NCI-H1930 (cell line): ENCODE results near the gene PGAP6.
"Not testable (repeated sequence)": the region's sequence is repeated elsewhere in the genome, so short reads cannot be mapped to it uniquely, and the experiment has no call there.

Experiments used
- DNase-seq, 2 experiments: peaks; one replicate each; lab custom pipeline; 2025; lab: John Stamatoyannopoulos, UW

PGAP6 gene

GRCh38 chr16:351804-352520 lies 29.8 kb downstream of the PGAP6 start:
- no peak for DNase-seq

- DNase-seq: no peak
Observed at GRCh38 chr16:350203-350602, 31.6 kb downstream of the PGAP6 start.

GRCh38 chr16:349211-349610 lies 32.6 kb downstream of the PGAP6 start:
- no peak for DNase-seq

DNA sequence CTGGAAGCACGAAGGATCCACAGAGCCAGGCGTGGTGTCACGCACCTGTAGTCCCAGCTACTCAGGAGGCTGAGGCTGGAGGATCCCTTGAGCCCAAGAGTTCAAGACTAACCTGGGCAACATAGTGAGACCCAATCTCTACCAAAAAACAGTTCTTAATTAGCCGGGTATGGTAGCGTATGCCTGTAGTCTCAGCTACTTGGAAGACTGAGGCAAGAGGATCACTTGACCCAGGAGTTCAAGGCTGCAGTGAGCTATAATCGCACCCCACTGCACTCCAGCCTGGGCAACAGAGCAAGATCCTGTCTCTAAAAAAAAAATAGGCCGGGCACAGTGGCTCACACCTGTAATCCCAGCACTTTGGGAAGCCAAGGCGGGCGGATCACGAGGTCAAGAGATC lies 33.3 kb downstream of the PGAP6 start:
- DNase-seq: not testable (repeated sequence)

GRCh38 chr16:347203-347602 lies 34.6 kb downstream of the PGAP6 start:
- no peak for DNase-seq

- DNase-seq: no peak
Observed at GRCh38 chr16:346587-346986, 35.2 kb downstream of the PGAP6 start.

DNA sequence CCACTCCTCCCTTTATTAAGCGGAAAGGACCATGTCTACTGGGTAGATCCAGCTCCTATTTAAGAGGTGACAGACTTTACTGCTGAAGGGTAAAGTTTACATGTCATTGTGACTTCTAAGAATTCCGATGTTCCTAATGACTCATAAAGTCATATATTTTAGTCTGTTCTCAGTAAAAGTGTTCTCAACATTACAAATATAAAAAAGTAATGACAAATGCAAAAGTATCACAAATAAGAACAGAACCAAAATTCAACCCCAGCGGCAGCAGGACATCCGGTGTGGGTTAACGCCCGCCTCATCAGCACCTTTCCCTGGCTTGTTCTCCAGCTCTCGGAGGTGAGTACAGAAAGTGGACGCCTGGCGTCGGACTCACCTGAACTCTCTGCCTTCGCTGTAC lies 36.0 kb downstream of the PGAP6 start:
- no peak for DNase-seq

DNA sequence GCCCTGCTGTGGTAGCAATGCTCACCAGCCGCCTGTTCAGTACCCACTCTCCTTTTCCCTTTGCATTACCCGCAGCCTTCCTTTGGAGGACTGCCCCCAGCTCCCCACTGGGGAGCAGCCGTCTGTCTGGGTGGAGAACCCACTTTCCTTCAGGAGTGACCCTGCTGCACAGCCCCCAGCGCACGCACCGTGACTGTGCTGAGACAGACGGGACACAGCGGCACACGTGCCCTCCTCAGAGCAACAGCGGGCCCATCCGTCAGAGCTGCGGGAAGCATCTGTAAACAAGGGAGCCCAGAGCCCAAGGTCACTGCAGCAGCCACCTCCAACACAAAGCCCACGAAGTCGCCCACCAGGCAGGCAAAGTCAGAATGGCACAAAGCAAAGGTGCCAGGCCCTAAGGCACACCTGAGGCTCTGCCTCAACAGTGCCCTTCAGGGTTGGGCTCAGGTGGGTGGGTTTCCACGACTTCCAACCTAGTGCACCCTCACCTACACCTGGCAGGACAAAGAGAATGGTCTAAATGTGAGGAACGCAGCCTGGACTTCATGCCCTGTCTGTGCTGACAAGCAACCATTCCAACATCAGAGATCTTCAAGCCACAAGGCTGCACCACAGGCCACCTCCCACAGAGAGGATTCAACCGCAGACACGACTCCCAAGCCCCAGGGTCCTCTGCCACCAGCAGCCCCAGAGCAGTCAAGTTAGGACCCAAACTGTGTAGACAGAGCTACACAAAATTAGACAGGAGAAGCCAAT lies 39.1 kb downstream of the PGAP6 start:
- DNase-seq: no peak

DNA sequence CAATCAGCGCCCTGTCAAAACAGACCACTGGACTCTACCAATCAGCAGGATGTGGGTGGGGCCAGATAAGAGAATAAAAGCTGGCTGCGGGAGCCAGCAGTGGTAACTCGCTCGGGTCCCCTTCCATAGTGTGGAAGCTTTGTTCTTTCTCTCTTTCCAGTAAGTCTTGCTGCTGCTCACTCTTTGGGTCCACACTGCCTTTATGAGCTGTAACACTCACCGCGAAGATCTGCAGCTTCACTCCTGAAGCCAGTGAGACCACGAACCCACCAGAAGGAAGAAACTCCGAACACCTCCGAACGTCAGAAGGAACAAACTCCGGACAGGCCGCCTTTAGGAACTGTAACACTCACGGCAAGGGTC lies 39.8 kb downstream of the PGAP6 start:
- DNase-seq: not testable (repeated sequence)

- DNase-seq: not testable (repeated sequence)
Observed at GRCh38 chr16:341095-341973, 40.4 kb downstream of the PGAP6 start.

GRCh38 chr16:340370-341091 lies 41.2 kb downstream of the PGAP6 start:
- no peak for DNase-seq

DNA sequence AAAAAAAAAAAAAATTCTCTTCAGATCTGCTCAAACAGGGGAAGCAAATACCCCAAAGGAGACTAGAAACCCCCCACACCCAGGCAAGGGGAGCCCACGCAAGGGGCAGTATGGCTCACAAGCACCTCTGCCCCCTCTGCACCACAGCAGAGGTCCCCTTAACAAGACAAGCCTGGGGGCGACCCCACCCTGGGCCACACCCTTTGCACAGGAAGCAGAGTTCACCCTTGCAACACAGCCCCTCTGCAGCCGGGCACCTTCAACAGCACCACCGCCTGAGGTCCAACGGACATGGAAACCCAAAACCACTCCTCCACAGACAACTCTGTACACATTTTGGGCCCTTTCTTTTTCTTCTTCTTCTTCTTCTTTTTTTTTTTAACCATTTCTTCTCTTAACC lies 42.1 kb downstream of the PGAP6 start:
- DNase-seq: no peak

DNA sequence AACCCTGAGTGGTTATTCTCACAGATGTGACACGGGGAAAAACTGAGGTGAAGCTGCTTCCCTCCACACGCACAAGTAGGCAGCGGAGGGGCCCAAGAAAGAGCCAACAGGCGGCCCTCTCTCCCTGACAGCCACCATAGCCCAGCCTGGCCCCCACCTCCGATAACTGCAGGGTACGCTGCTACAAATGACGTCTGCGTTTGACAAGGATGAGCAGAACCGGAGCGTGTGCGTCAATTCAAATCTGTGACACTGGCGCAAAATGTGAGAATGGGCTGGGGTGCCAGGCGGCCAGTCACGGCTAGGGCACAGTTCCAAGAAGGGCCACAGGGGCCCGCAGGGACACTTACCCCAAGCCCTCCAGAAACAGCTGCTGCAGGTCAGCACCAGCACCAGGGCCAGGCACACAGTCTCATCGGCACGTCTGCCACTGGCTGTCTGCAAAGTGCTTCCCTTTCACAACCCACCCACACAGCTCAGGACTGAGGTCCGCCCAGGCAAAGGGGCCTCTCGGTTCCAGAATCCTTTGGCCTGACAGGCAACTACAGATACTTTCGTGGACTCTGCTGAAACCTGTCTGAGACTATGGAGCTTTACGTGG lies 43.7 kb downstream of the PGAP6 start:
- no peak for DNase-seq

- no peak for DNase-seq
Observed at GRCh38 chr16:337437-337836, 44.3 kb downstream of the PGAP6 start.

- no peak for DNase-seq
Observed at GRCh38 chr16:336269-336668, 45.5 kb downstream of the PGAP6 start.

GRCh38 chr16:334861-335632 lies 46.7 kb downstream of the PGAP6 start:
- DNase-seq: not testable (repeated sequence)

- not testable (repeated sequence) for DNase-seq
Observed at GRCh38 chr16:334164-334832, 47.5 kb downstream of the PGAP6 start.

GRCh38 chr16:333406-334094 lies 48.2 kb downstream of the PGAP6 start:
- no peak for DNase-seq

GRCh38 chr16:331181-331814 lies 50.5 kb downstream of the PGAP6 start:
- not testable (repeated sequence) for DNase-seq
